ENCODE data around the gene MDC1. TPM values are rescaled to one million over a fixed set of nuclear protein-coding genes. Genes with fewer than 3 reads are reported as not detected.
"Not testable (repeated sequence)": the region's sequence is repeated elsewhere in the genome, so short reads cannot be mapped to it uniquely, and the experiment has no call there.

Gene MDC1
- total RNA-seq, 1 donor from 2014 or later, result 96.6 TPM

GRCh38 chr6:30725713-30726505 lies 8.8 kb upstream of the MDC1 start:
- no peak for DNase-seq (ENCODE audit: low spot score)
- no peak overlapping the region for H3K4me3 Mint-ChIP-seq (ENCODE audit: low read depth)
- intact Hi-C loops (cut with micrococcal nuclease), result no loop called here
- peak overlapping the region; percentile 55 for H3K27ac Mint-ChIP-seq
- peaks cover 37% of the 10 kb centered on the region for H3K4me1 Mint-ChIP-seq (ENCODE audit: low read depth)
- H3K27me3 Mint-ChIP-seq (ENCODE audit: low read depth), result no peaks in the 10 kb centered on the region
- peaks cover 87% of the 10 kb centered on the region for H3K36me3 Mint-ChIP-seq (ENCODE audit: low read depth)
- no peaks in the 10 kb centered on the region for H3K9me3 Mint-ChIP-seq

- no peak for DNase-seq (ENCODE audit: low spot score)
- H3K4me3 Mint-ChIP-seq (ENCODE audit: low read depth), result peak overlapping the region; percentile 58
- peaks cover 86% of the 10 kb centered on the region for H3K36me3 Mint-ChIP-seq (ENCODE audit: low read depth)
- H3K9me3 Mint-ChIP-seq, result no peaks in the 10 kb centered on the region
- H3K27ac Mint-ChIP-seq, result peak overlapping the region; percentile 57
- intact Hi-C loops (cut with micrococcal nuclease), result loop anchor here (5.0 kb wide), 2 partner anchors 152 to 238 kb away; partner anchors contain the start of gene HLA-E
- no peaks in the 10 kb centered on the region for H3K27me3 Mint-ChIP-seq (ENCODE audit: low read depth)
- peaks cover 29% of the 10 kb centered on the region for H3K4me1 Mint-ChIP-seq (ENCODE audit: low read depth)
Measured at GRCh38 chr6:30724906-30725667, 8.0 kb upstream of the MDC1 start.

- peak overlapping the region; percentile 93 for H3K4me3 Mint-ChIP-seq (ENCODE audit: low read depth)
- not testable (repeated sequence) for H3K9me3 Mint-ChIP-seq; H3K27me3 Mint-ChIP-seq (ENCODE audit: low read depth); DNase-seq (ENCODE audit: low spot score)
- peak overlapping the region; percentile 76 for H3K27ac Mint-ChIP-seq
- peaks cover 34% of the 10 kb centered on the region for H3K4me1 Mint-ChIP-seq (ENCODE audit: low read depth)
- peaks cover 82% of the 10 kb centered on the region for H3K36me3 Mint-ChIP-seq (ENCODE audit: low read depth)
- intact Hi-C loops (cut with micrococcal nuclease), result loop anchor here (5.0 kb wide), 2 partner anchors 153 to 237 kb away; partner anchors contain the start of gene HLA-E
Measured at GRCh38 chr6:30723843-30724741, 7.0 kb upstream of the MDC1 start.

- H3K27me3 Mint-ChIP-seq (ENCODE audit: low read depth); DNase-seq (ENCODE audit: low spot score); H3K9me3 Mint-ChIP-seq: not testable (repeated sequence)
- intact Hi-C loops (cut with micrococcal nuclease), result loop anchor here (5.0 kb wide), 2 partner anchors 154 to 236 kb away; partner anchors contain the start of gene HLA-E
- peaks cover 77% of the 10 kb centered on the region for H3K36me3 Mint-ChIP-seq (ENCODE audit: low read depth)
- peak overlapping the region; percentile 93 for H3K4me3 Mint-ChIP-seq (ENCODE audit: low read depth)
- peak overlapping the region; percentile 97 for H3K27ac Mint-ChIP-seq
- peaks cover 38% of the 10 kb centered on the region for H3K4me1 Mint-ChIP-seq (ENCODE audit: low read depth)
Measured at GRCh38 chr6:30723159-30723842, 6.2 kb upstream of the MDC1 start.

- peak; percentile 78 for DNase-seq (ENCODE audit: low spot score)
- intact Hi-C loops (cut with micrococcal nuclease), result loop anchor here (1.0 to 5.0 kb wide), 3 partner anchors 43 to 235 kb away; partner anchors contain the start of gene HLA-E
- no peaks in the 10 kb centered on the region for H3K9me3 Mint-ChIP-seq
- peak overlapping the region; percentile 97 for H3K27ac Mint-ChIP-seq
- peak overlapping the region; percentile 93 for H3K4me3 Mint-ChIP-seq (ENCODE audit: low read depth)
- H3K4me1 Mint-ChIP-seq (ENCODE audit: low read depth), result peaks cover 41% of the 10 kb centered on the region
- H3K27me3 Mint-ChIP-seq (ENCODE audit: low read depth), result no peaks in the 10 kb centered on the region
- H3K36me3 Mint-ChIP-seq (ENCODE audit: low read depth), result peaks cover 71% of the 10 kb centered on the region
Measured at GRCh38 chr6:30722280-30723112, 5.4 kb upstream of the MDC1 start.

- H3K27me3 Mint-ChIP-seq (ENCODE audit: low read depth); H3K9me3 Mint-ChIP-seq; DNase-seq (ENCODE audit: low spot score): not testable (repeated sequence)
- intact Hi-C loops (cut with micrococcal nuclease), result loop anchor here (1.0 to 5.0 kb wide), 3 partner anchors 43 to 235 kb away; partner anchors contain the start of gene HLA-E
- Mint-ChIP-seq H3K36me3 (ENCODE audit: low read depth) (peaks cover 71% of the 10 kb centered on the region), H3K27ac (peak overlapping the region; percentile 97), H3K4me1 (ENCODE audit: low read depth) (peaks cover 43% of the 10 kb centered on the region), H3K4me3 (ENCODE audit: low read depth) (peak overlapping the region; percentile 93)
Measured at GRCh38 chr6:30722025-30722279, 4.9 kb upstream of the MDC1 start.

GRCh38 chr6:30721198-30722024 lies 4.3 kb upstream of the MDC1 start:
- Mint-ChIP-seq H3K9me3 (no peaks in the 10 kb centered on the region), H3K27me3 (ENCODE audit: low read depth) (no peaks in the 10 kb centered on the region), H3K4me3 (ENCODE audit: low read depth) (peak overlapping the region; percentile 93), H3K36me3 (ENCODE audit: low read depth) (peaks cover 70% of the 10 kb centered on the region), H3K27ac (peak overlapping the region; percentile 97), H3K4me1 (ENCODE audit: low read depth) (peaks cover 48% of the 10 kb centered on the region)
- intact Hi-C loops (cut with micrococcal nuclease), result loop anchor here (1.0 to 5.0 kb wide), 5 partner anchors 16 to 234 kb away; partner anchors contain the start of gene HLA-E
- peak; percentile 90 for DNase-seq (ENCODE audit: low spot score)

- peak; percentile 56 for DNase-seq (ENCODE audit: low spot score)
- intact Hi-C loops (cut with micrococcal nuclease), result loop anchor here (1.0 to 5.0 kb wide), 5 partner anchors 17 to 233 kb away; partner anchors contain the start of genes HLA-E and PRR3
- H3K27me3 Mint-ChIP-seq (ENCODE audit: low read depth), result no peaks in the 10 kb centered on the region
- H3K27ac Mint-ChIP-seq, result peak overlapping the region; percentile 97
- peak overlapping the region; percentile 93 for H3K4me3 Mint-ChIP-seq (ENCODE audit: low read depth)
- peaks cover 52% of the 10 kb centered on the region for H3K4me1 Mint-ChIP-seq (ENCODE audit: low read depth)
- no peaks in the 10 kb centered on the region for H3K9me3 Mint-ChIP-seq
- peaks cover 69% of the 10 kb centered on the region for H3K36me3 Mint-ChIP-seq (ENCODE audit: low read depth)
Measured at GRCh38 chr6:30720738-30721197, 3.7 kb upstream of the MDC1 start.

- H3K27ac Mint-ChIP-seq, result peak within 1 kb of the TSS; percentile 97
- H3K27me3 Mint-ChIP-seq (ENCODE audit: low read depth), result no peaks in the 10 kb centered on the region
- H3K4me3 Mint-ChIP-seq (ENCODE audit: low read depth), result peak within 1 kb of the TSS; percentile 93
- peak; percentile 95 for DNase-seq (ENCODE audit: low spot score)
- H3K36me3 Mint-ChIP-seq (ENCODE audit: low read depth), result peaks cover 69% of the 10 kb centered on the region
- intact Hi-C loops (cut with micrococcal nuclease), result loop anchor here (1.0 to 5.0 kb wide), 4 partner anchors 148 to 233 kb away; partner anchors contain the start of genes ABCF1, HLA-E and PRR3
- H3K9me3 Mint-ChIP-seq, result no peaks in the 10 kb centered on the region
- peaks cover 51% of the 10 kb centered on the region for H3K4me1 Mint-ChIP-seq (ENCODE audit: low read depth)
Measured at GRCh38 chr6:30719791-30720737, 3.0 kb upstream of the MDC1 start, which contains the start of gene TUBB. Gene TUBB, plus strand, starts transcription at chr6:30720352. Its CDS starts 155 bp downstream, at chr6:30720507.
